NCI-H510A (cell line): Measurements from ENCODE around the gene CPLX3.

ENCODE experiments used
- DNase-seq: peaks from one replicate; lab custom pipeline; 2025; lab: John Stamatoyannopoulos, UW

Gene CPLX3

DNA sequence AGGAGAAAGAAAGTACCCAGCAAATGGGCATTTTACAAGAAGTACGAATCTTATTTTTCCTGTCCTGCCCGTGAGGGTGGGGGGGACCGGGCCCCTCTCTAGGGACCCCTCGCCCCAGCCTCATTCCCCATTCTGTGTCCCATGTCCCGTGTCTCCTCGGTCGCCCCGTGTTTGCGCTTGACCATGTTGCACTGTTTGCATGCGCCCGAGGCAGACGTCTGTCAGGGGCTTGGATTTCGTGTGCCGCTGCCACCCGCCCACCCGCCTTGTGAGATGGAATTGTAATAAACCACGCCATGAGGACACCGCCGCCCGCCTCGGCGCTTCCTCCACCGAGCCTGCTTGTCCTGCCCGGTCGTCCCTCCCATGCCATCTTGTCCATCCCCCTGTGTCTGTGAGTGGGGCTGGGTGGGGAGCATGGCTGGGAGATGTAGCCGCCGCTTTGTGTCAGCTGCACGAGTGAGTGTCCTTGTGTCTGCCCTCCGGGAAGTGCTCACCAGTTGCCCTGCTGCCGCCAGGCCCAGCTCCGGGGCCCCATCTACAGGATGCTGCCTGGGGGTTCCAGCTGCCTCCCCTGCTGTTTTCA, 23.5 kb upstream of the CPLX3 start:
- no peak for DNase-seq

DNA sequence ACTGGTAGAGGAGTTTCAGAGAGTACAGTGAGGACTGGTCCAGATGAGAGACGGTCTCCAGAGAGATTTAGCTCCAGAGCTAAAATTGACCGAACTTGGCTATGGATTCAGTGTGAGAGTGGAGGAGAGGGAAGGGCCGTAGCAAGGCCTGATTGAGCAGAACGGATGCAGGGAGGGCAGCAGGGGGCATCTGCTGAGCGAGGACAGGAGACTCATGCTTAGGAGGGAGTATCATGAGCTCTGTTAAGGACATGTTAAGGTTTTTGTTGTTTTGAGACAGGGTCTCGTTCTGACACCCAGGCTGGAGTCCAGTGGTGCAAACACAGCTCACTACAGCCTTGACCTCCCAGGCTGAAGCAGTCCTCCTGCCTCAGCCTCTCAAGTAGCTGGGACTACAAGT, 21.5 kb upstream of the CPLX3 start:
- DNase-seq, result no peak

DNA sequence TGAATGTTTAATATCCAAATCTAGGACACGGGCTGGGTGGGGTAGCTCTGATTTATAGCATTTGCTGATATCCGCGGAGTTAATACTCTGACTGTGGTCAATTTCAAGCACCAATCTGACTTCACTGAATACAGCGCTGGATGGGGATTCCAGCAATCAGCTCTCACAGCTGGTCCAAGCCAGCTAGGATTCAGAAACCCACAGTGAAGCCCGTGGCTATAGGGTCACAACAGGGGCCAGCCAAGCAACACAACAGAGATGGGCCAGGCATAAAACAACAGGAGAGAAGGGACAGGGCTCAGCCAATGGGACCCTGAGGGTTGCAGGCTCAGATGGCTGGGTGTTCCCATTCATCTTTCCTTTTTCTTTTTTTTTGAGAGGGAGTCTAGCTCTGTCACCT, 19.1 kb upstream of the CPLX3 start:
- no peak for DNase-seq

DNA sequence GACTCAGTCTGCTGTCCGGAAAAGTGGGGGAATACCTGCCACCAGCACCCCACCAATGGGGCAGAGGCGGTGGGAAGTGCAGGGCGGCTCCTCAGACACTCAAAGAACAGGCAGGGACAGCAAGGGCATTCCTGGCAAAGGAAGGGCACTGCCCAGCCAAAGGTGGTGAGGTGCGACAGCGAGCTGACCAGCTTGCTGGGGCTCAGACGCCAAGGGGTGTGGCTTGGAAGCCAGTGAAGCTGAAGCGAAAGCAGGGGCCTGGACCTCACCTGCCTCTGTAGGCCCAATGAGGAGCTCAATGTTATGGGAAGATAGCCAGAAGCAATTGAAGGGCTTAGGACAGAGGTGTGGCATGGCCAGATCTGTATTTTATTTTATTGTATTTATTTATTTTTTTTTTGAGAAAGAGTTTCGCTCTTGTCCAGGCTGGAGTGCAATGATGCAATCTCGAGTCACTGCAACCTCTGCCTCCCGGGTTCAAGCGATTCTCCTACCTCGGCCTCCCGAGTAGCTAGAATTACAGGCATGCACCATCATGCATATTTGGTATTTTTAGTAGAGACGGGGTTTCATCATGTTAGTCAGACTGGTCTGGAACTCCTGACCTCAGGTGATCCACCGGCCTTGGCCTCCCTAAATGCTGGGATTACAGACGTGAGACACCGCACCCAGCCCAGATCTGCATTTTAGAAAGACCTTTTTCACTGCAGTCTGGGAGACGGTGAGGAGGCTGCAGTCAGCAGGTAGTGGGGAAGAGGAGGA, 18.2 kb upstream of the CPLX3 start:
- DNase-seq, result no peak

DNA sequence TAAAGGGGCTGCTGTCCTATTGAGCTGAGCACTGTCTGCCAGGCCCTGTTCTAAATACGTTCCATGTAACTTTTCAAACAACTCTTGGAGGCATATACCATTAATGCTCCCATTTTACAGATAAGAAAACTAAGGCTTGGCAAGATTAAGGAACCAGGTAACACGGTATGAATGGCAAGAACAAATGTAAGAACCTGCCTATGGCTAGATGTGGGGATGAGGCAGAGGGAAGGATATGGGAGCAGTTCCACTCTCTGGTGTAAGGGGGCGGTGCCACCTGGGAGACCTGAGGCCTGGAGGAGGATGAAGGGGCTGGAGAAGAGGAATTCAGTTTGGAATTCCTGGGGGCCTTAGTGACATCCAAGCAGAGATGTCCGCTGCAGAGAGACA, 17.6 kb upstream of the CPLX3 start:
- no peak for DNase-seq

DNA sequence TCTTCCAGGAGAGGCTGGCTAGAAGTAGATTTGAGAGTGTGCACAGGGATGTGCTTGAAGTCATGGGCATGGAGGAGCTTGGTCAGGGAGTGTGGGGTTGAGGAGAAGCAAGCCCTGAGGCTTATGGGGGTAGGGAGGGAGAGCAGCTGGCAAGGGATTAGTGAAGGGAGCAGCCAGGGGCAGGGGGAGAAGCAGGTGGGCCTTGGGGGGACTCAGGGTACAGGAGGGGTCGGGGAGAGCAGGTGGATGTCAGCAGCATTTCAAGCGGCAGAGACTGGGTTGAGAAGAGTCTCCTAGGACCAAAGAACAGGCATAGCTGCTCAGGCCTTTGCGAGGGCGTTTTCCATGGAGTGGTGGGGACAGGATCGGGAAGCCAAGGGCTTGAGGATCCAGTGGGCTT, 17.2 kb upstream of the CPLX3 start:
- no peak for DNase-seq

DNA sequence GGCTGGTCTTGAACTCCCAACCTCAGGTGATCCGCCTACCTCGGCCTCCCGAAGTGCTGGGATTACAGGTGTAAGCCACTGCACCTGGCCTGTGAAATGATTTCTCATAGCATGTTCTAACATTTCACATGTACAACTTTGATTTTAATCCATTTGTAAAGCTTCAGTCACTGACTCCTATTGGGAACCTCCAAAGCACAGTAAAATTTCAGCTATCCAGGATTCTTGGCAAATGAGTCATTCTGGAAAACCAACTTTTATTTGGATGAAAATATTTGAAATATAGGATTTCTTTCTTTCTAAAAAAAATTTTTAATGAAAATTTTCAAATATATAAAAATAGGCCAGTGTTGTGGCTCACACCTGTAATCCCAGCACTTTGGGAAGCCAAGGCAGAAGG, 16.5 kb upstream of the CPLX3 start:
- DNase-seq, result no peak

DNA sequence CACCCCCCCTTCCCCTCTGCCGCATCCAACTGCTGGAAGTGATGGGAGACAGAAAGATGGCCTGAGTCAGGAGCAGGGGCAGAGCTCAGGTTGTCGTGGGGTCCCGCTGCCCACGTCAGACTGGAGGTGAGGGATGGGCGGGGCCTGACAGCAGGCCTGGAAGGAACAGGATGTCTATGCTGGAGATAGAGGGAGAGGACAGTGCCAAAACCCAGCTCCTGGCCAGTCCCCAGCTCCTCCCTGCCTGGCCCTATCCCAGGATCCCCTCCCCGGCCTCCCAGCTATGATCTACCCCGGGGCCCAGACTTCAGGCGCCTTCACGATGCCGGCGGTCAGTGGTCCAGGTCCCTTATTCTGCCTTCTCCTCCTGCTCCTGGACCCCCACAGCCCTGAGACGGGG, 13.9 kb upstream of the CPLX3 start, which contains the start of gene LMAN1L:
Gene LMAN1L, plus strand, starts transcription at position 303 of the 400 bp plus-strand sequence. Its CDS starts 20 bp downstream, at position 323.
- DNase-seq, result no peak

DNA sequence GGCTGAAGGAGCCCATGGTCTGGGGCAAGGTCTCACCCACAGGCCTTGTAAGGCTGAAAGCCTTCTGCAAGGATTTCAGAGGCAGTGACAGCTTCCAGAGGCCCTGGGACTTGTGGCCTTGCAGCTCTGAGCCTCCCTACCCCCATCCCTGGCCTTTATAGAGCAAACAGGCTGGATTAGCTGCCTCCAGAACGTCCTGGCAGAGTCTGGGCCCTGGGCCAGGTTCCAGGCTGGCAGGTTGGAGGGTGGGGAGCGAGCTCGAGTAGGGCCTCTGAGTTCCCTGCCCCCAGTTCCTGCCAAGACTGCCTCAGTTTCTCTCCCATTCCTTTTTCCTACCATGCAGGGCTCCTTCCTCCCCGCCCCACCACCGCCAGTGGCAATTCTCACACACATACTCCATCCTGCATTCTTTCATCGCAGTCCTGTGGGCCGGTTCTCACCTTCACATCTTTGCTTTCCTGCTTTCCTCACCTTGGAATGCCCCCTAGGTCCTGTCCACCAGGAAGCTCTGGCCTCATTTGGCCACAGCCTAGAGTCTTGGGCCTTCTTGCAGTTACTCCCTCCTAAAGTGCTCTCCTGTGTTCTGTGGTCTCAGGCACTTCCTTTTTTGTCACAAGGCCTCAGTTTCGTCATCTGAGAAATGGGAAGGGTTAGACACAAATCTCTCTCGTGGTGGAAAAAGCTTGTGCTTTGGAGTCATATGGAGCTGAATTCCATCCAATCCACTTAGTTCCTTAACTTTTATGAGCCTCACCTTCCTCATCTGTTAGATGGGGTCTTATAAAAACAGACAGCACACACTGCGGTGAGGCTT, 11.1 kb upstream of the CPLX3 start:
- DNase-seq, result no peak

DNA sequence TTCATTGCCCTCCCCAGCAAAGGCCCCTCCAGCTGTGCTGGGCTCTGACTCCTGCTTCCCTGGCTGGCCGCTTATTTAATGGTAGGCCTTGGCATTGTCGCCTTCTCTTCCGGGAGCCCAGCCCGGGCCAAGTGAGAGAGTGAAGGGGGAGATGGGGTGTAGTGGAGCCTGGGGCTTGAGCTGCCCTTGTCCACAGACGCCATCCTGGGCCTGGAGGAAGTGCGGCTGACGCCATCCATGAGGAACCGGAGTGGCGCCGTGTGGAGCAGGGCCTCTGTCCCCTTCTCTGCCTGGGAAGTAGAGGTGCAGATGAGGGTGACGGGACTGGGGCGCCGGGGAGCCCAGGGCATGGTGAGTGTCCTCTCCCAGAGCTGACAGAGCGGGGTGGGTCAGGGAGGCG, 10.5 kb upstream of the CPLX3 start:
- DNase-seq, result no peak

DNA sequence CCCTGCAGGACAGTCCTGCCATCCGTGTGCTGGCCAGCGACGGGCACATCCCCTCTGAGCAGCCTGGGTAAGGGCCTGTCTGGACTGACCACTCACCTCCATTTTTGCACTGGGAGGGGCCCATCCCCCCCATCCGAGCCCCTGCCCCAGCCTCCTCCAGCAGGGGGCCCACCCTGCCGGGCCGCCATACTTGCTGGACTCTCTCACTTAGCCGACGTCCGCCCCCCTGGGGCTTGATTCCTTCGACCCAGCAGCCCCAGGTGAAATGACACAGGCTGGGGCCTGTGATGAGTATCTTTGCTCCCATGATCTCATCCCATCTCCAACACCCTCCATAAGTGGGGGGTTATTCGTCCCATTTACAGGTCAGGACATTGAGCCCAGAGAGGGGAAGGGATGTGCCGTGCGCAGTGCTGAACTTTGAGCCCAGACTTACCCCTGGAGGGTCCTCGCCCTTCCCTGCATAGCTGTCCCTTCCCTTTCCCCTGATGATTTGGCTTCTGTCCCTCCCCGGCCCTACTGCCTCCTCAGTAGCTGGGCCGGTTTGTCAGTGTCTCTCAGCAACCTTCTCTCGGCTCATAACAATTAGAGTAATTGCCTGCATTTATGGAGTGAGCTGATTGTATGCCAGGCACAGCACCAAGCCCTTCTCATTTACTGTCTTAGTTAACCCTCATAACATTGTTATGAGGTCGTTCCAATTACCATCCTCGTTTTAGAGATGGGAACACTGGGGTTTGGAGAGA, 9.6 kb upstream of the CPLX3 start:
- DNase-seq, result no peak

DNA sequence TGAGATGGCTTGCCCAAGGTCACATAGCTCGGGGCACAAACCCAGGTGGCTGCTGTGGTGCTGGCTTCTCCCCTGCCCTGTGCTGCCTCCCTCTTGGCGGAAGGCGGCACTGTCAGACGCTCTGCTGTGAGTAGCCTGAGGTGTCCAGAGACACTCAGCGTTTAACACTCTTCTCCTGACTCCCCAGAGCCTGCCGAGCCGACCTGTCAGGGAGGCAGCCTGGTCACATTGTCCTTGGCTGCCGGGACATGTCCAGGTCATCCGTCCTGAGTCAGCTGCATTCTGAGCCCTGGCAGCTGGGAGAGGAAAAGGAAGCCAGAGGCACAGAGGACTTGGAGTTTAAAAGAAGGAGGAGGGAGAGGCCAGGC, 9.1 kb upstream of the CPLX3 start:
- DNase-seq, result no peak

DNA sequence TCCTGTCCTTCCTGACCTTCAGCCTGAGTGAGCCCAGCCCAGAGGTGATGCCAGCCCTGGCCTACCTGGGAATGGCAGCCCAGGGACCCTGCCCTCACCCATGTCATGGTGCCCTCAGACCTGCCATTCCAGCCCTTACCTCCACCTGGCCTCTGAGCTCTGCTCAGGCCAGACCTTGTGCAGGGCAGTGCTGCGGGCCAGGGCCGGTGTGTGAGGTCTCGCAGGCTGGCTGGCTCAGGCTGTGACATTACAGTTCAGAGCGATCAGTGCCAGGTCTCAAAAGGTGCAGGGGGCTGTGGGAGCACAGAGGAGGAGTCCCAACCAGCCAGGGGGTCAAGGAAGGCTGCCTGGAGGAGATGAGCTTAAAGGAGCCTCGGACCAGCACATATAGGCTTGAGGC, 6.4 kb upstream of the CPLX3 start:
- DNase-seq, result no peak

DNA sequence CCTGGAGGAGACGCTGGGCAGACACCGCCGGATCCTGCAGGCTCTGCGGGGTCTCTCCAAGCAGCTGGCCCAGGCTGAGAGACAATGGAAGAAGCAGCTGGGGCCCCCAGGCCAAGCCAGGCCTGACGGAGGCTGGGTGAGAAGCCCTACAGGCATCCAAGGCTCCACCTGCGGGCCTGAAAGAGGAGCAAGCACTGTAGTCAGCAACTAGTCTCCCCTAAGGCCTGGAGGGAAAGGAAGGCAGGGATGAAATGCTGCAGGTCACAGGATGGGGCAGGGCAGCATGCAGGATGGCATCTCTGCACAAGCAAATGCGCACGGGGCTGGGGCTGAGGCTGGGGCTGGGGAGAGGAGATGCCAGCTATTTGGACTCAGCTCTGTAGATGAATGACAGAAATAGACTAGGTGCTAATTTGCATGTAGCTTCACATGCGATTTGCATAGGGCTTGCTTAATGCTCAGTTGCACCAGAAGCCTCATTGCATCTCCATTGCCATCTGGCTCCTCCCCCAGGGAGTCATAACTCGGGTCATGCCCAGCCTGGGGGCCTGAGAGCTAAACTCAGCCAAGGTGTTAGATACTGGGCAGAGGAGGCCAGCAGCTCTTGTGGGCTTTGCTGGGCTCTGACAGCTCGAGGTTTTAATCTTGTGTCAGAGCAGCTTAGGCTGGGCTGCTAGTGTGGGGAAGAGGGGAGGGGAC, 5.2 kb upstream of the CPLX3 start:
- no peak for DNase-seq

DNA sequence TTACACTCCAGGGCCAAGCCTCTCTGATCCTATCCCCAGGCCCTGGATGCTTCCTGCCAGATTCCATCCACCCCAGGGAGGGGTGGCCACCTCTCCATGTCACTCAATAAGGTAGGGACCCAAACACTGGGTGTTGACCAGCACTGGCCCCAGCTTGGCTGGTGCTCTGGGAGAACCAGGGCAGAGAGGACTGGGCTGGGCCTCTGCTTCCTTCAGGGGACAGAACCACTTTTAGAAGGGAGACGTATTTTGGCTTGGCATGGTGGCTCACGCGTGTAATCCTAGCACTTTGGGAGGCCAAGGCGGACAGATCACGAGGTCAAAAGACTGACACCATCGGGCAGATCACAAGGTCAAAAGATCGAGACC, 4.7 kb upstream of the CPLX3 start:
- DNase-seq, result no peak

DNA sequence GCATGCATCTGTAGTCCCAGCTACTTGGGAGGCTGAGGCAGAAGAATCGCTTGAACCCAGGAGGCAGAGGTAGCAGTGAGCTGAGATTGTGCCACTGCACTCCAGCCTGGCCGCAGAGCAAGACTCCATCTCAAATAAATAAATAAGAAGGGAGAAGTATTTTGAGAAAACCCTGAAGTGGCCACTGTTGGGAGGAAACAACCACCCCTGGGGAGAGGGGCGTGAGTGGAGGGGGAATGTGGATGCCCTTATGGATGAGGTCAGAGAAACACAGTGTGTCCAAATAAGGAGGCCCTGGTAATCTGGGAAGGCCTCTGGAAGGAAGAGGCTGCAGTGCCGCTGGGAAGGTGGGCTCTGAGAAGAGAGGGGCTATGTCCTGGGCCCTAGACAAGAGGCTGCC, 4.2 kb upstream of the CPLX3 start:
- DNase-seq, result no peak

DNA sequence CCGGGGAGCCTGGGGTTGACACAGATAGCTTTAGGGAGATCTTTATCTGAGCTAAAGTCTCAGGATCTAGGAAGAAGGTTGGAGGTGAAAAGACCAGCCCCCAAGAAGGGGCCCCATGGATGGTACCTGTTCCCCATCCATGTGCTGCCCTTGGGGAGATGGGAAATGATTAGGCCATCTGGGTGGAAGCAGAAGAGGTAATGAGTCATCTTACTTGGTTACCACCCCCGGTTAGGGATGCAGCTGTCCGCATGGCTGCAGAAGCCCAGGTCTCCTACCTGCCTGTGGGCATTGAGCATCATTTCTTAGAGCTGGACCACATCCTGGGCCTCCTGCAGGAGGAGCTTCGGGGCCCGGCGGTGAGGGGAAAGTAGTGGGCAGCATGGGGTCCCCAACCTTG, 3.1 kb upstream of the CPLX3 start:
- no peak for DNase-seq

DNA sequence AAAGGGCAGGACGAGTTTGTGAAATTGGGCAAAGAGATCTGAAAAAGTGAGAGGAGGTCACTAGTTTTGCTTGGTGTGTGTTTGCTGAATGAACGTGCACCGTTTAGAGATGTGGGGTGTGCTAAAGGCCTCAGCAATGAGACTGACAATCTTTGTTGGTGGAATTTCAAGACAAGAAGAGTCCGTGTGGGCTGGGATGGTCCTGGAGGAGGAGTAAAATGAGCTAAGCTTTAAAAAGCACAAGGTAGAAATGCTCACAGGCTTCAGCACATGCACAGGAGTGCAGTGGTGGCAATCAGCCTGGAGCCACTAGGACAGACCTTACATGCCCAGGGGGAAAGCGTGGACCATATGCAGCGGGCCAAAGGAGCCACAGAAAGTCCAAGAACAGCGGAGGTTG, 1.5 kb upstream of the CPLX3 start:
- no peak for DNase-seq

DNA sequence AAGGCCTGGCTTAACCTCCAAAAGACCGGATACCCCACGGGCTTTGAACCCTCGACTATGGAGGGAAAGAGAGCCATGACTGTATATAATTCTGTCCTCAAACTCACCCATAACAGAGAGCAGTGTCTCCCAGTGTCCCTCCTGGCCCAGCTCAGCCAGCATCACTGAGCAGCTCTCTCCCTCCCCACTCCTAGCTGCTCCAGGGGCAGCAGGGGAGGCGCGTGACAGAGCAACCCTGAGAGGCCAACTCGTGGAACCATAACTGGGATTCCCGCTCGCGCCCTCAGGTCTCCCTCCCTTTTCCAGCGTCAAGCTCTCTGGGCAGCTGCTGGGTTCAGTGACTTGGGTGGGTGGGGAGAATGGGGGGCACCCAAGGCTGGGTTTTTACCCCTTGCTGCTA, 561 bp upstream of the CPLX3 start:
- DNase-seq, result no peak

DNA sequence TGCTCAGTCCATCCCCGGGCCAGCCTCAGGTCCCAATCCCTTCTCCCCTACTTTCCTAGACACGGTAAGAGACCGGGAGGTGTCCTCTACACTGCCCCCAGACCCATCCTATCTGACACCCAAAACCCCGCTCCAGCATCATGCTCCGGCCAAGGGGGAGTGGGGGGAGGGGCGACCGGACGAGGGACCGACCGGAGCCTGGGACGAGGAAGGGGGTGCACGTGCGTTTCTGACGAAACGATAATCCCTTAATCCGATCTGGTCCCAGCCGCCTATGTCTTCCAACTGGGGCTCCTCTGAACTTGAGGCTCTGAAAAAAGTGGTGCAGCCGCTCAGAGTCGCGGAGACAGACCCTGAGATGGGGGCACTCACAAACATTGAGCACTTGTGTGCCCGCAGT, 494 bp downstream of the CPLX3 start:
- DNase-seq, result no peak

DNA sequence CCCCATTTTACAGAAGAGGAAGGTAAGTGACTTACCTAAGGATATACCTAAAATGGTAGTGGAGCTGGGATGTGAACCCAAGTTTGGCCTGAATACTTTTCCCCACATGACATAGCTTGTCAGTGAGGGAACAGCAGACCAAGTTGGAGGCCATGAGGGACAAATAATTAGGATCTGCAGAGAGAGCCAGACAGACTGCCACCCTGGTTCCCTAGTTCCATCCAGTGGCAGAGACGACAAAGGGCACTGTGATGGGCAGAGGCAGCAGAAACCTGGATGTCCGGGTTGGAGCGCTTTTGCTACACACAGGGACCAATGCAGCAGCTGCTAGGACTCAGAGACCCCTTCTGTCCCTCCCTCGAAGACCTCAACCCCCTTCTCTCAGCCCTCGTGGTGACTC, 1.2 kb downstream of the CPLX3 start:
- DNase-seq, result no peak

DNA sequence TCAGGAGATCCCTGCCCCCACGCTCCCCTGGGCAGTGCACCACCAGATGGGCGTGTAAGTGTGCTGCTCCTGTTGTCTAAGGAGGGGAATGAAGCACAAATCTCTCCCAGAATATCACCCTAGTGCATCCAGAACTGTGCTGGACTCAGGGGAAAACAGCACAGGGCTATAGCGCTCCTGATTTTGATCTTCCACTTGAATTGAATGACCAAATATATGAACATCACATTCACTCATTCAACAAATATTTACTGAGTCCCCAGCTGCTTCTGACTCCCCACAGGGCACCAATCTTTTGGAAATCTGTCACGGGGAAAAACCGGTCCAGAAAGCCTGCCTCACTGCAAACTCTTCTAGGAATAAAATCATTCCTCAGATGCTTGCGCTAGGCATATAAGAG, 2.4 kb downstream of the CPLX3 start:
- DNase-seq, result no peak
